Activated CD4-positive, alpha-beta memory T cell treated with anti-CD3 and anti-CD28 coated beads for 36 hours (primary cell): Measurements from ENCODE around the gene LRRC28. TPM values are rescaled to one million over a fixed set of nuclear protein-coding genes. Genes with fewer than 3 reads are reported as not detected.

Source experiments
- CTCF ChIA-PET: fragments of 350-600 bp; sonication (Branson Sonifier 250); formaldehyde crosslinking; loops from one replicate; lab custom pipeline; 2021; ENCODE audit warnings: antibody characterized with exemption, inconsistent platforms; lab: Charles Lee
- POLR2A ChIA-PET: fragments of 350-600 bp; sonication (Branson Sonifier 250); formaldehyde crosslinking; loops from one replicate; lab custom pipeline; 2021; ENCODE audit warnings: antibody characterized with exemption; lab: Charles Lee
- DNase-seq: peaks from one replicate; pipeline ENCODE4 v3.0.0-alpha.2; 2020
- H3K27ac Mint-ChIP-seq: one replicate; pipeline ENCODE4 v1.8.0; 2021; ENCODE audit warnings: mixed read lengths
- H3K27me3 Mint-ChIP-seq: one replicate; pipeline ENCODE4 v1.8.0; 2021; ENCODE audit warnings: mixed read lengths
- H3K36me3 Mint-ChIP-seq: one replicate; pipeline ENCODE4 v1.8.0; 2021; ENCODE audit warnings: mixed read lengths
- H3K4me1 Mint-ChIP-seq: one replicate; pipeline ENCODE4 v1.8.0; 2021; ENCODE audit warnings: low read depth, mixed read lengths
- H3K4me3 Mint-ChIP-seq: one replicate; pipeline ENCODE4 v1.8.0; 2021; ENCODE audit warnings: mild to moderate bottlenecking, mixed read lengths
- H3K9me3 Mint-ChIP-seq: one replicate; pipeline ENCODE4 v1.8.0; 2021; ENCODE audit warnings: mixed read lengths
- intact Hi-C: fragments of 100-400 bp; cut with micrococcal nuclease; formaldehyde crosslinking; loops from one replicate; pipeline ENCODE4 v1.15.1; 2023
- total RNA-seq, 2 experiments: library from RNA; stranded (reverse); gene quantifications; one replicate each; pipeline ENCODE4 v1.2.3, GENCODE V29; 2021

The LRRC28 gene
- total RNA-seq, 2 experiments from 2014 or later: 21.5 to 22.6 TPM

DNA sequence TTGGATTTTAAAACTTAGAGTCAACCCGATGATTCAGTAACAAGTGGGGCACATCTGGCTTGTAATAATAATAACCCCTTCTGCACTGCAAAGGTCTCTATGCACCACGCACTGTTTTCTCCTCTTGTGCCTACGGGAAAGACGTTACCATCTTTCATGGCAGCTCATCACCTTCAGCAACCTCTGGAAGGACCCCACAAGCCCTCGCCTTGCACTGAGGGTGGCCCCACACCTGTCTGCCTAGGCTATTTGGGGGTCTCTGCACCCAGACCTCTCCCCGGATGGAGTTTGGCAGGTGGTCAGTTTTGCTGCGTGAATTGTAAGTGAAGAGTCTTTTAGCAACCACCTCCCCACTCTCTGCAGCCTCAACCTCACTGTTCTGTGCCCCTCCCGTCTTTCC lies 175.9 kb downstream of the LRRC28 start:
- Mint-ChIP-seq H3K4me1 (peaks cover 39% of the 10 kb centered on the region), H3K27me3 (peaks cover 4% of the 10 kb centered on the region), H3K9me3 (no peaks in the 10 kb centered on the region), H3K27ac (no peak overlapping the region), H3K36me3 (no peaks in the 10 kb centered on the region), H3K4me3 (no peak overlapping the region)
- DNase-seq: no peak
- CTCF ChIA-PET: no interaction called here
- POLR2A ChIA-PET: no interaction called here
- intact Hi-C loops: no loop called here

GRCh38 chr15:99427668-99428361 lies 176.5 kb downstream of the LRRC28 start:
- Mint-ChIP-seq H3K27ac (no peak overlapping the region), H3K36me3 (no peaks in the 10 kb centered on the region), H3K4me1 (peaks cover 38% of the 10 kb centered on the region), H3K9me3 (no peaks in the 10 kb centered on the region), H3K27me3 (peaks cover 4% of the 10 kb centered on the region), H3K4me3 (no peak overlapping the region)
- ChIA-PET POLR2A (no interaction called here), CTCF (no interaction called here)
- DNase-seq: no peak
- intact Hi-C loops: no loop called here

DNA sequence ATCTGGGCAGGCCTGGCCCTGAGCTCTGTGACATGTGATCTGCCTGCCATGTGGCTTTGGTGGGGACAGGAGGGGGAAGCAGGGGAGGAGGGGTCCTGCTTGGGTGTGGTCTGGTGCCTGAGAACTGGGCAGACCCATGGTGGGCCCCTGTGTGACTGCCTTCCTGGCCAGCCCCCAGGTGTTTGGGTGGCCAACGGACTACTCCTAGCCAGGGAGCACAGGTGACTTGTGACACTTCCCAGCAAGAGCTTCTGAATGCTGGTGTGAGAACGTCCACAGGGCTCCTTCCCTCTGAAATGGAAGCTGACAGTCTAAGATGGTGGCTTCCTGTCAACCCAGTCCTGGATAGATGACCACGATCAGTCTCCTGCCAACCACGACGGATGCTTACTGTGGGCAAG lies 178.4 kb downstream of the LRRC28 start:
- Mint-ChIP-seq H3K27me3 (peaks cover 4% of the 10 kb centered on the region), H3K36me3 (no peaks in the 10 kb centered on the region), H3K4me1 (peaks cover 37% of the 10 kb centered on the region), H3K9me3 (no peaks in the 10 kb centered on the region), H3K27ac (no peak overlapping the region), H3K4me3 (no peak overlapping the region)
- no peak for DNase-seq
- ChIA-PET POLR2A (no interaction called here), CTCF (interaction anchor here (1.9 kb wide), 1 partner anchor 275 kb away, joined by 4 read pairs; no protein-coding TSS in a partner anchor)
- intact Hi-C loops: no loop called here

DNA sequence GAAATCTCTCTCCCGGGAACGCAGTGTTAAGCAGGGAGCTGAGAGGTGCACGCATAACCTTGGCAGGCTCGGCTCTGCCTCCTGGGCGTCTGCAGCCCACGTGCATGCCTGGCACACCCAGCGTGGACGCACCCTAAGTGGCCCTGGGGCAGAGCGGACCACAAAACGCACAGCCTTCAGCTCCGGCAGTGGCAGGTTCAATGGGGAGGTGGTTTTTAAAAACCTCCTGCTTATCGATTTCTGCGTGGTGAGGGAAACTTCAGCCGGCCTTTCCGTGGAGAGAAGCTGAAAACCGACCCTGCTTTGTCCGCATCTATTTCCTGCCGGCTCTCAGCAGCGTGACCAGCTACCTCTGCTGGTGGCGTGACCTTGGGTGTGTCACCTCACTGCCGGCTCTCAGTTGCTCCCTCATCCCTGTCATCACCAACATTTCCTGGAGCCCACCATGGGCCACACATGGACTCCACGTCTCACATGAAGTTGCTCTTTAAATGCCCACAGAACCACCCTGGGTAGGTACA lies 179.7 kb downstream of the LRRC28 start:
- H3K4me3 Mint-ChIP-seq: no peak overlapping the region
- H3K4me1 Mint-ChIP-seq: peaks cover 24% of the 10 kb centered on the region
- no peak overlapping the region for H3K27ac Mint-ChIP-seq
- H3K9me3 Mint-ChIP-seq: no peaks in the 10 kb centered on the region
- intact Hi-C loops: no loop called here
- CTCF ChIA-PET: no interaction called here
- peaks cover 4% of the 10 kb centered on the region for H3K27me3 Mint-ChIP-seq
- no peak for DNase-seq
- no peaks in the 10 kb centered on the region for H3K36me3 Mint-ChIP-seq
- POLR2A ChIA-PET: interaction anchor here (0.6 kb wide), 1 partner anchor 13 kb away, joined by 3 read pairs; no protein-coding TSS in a partner anchor

- intact Hi-C loops: no loop called here
- no peak for DNase-seq
- ChIA-PET POLR2A (no interaction called here), CTCF (no interaction called here)
- Mint-ChIP-seq H3K9me3 (no peaks in the 10 kb centered on the region), H3K27me3 (peaks cover 4% of the 10 kb centered on the region), H3K27ac (no peak overlapping the region), H3K36me3 (no peaks in the 10 kb centered on the region), H3K4me3 (no peak overlapping the region), H3K4me1 (peaks cover 21% of the 10 kb centered on the region)
Measured at GRCh38 chr15:99431661-99432091, 180.4 kb downstream of the LRRC28 start.

- Mint-ChIP-seq H3K27me3 (peaks cover 3% of the 10 kb centered on the region), H3K4me1 (peaks cover 18% of the 10 kb centered on the region), H3K27ac (no peak overlapping the region), H3K9me3 (no peaks in the 10 kb centered on the region), H3K36me3 (no peaks in the 10 kb centered on the region), H3K4me3 (no peak overlapping the region)
- no peak for DNase-seq
- CTCF ChIA-PET: interaction anchor here (1.1 kb wide), 1 partner anchor 271 kb away, joined by 3 read pairs; no protein-coding TSS in a partner anchor
- intact Hi-C loops: no loop called here
- POLR2A ChIA-PET: no interaction called here
Measured at GRCh38 chr15:99432271-99433025, 181.2 kb downstream of the LRRC28 start.

DNA sequence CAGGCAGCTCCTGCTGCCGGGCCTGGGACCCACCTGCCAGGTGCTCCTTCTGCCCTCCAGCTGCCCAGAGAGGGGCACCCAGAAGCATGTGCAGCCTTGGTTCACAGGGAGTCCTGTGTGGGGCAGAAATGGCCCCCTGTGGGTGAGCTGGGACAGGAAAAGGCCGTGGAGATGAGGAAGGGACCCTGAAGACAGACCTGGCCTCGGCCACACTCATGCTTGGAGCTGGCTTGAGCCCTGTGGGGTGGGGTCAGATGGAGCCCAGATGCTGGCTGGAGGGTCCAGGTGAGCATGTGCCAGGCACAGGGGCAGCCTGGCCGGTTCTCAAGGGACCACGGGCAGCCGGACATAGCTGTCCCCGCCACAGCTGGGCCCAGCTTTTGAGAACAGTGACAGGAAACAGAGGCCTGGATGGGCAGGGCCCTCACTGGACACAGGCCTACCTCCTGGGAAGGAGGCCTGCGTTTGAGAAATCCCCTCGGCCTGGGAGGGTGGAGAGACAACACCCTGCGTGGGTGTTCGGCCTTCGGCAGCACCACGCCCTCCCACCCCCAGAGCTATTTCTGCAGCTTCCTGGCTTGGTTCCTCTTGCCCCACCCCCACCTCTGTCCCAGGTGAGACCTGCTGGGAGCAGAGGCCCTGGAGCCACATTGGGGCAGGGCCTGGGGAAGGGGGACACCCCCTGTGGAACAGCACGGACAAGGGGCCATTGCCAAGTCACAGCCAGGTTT lies 181.9 kb downstream of the LRRC28 start:
- ChIA-PET POLR2A (interaction anchor here (0.6 kb wide), 1 partner anchor 1425 kb away, joined by 3 read pairs; no protein-coding TSS in a partner anchor), CTCF (interaction anchor here (1.1 kb wide), 1 partner anchor 271 kb away, joined by 3 read pairs; no protein-coding TSS in a partner anchor)
- intact Hi-C loops: no loop called here
- Mint-ChIP-seq H3K4me1 (peaks cover 20% of the 10 kb centered on the region), H3K27me3 (no peaks in the 10 kb centered on the region), H3K36me3 (no peaks in the 10 kb centered on the region), H3K9me3 (no peaks in the 10 kb centered on the region), H3K27ac (no peak overlapping the region), H3K4me3 (no peak overlapping the region)
- DNase-seq: no peak

GRCh38 chr15:99433757-99434450 lies 182.6 kb downstream of the LRRC28 start:
- H3K9me3 Mint-ChIP-seq: no peaks in the 10 kb centered on the region
- DNase-seq: no peak
- no peak overlapping the region for H3K4me3 Mint-ChIP-seq
- intact Hi-C loops: no loop called here
- no peak overlapping the region for H3K27ac Mint-ChIP-seq
- H3K27me3 Mint-ChIP-seq: no peaks in the 10 kb centered on the region
- ChIA-PET POLR2A (no interaction called here), CTCF (interaction anchor here (0.6 to 1.2 kb wide), 2 partner anchors 57 to 271 kb away, joined by 3 read pairs; no protein-coding TSS in a partner anchor)
- no peaks in the 10 kb centered on the region for H3K36me3 Mint-ChIP-seq
- peaks cover 20% of the 10 kb centered on the region for H3K4me1 Mint-ChIP-seq

DNA sequence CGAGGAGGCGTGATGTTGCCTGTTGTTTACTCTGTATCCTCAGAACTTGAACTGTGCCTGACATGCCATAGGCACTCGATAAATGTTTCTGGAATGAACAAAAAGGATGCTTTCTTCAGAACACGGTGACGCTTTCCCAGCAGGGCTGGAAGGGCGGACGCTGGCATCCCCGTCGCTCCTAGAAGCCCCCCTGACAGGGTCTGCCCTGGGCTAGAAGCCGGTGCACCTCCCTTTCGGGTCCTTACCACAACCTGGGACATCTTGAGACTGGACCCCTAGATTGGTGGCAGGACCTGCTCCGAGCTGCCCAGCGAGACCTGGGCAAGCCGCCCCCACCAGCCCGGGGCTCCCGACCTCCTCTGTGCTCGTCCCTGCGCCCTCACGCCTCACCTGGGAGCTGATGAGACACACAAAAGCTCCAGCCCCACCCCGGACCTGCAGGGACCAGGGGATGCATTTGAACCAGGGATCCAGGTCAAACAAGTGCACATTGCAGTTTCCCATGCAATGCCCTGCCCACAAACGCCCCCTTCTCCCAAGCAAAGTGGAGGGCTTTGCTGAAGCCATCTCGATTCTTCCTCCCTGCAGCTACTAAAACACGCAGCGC lies 183.3 kb downstream of the LRRC28 start:
- intact Hi-C loops: no loop called here
- H3K27ac Mint-ChIP-seq: no peak overlapping the region
- H3K27me3 Mint-ChIP-seq: no peaks in the 10 kb centered on the region
- H3K4me3 Mint-ChIP-seq: no peak overlapping the region
- no peaks in the 10 kb centered on the region for H3K9me3 Mint-ChIP-seq
- ChIA-PET POLR2A (no interaction called here), CTCF (interaction anchor here (0.6 to 1.2 kb wide), 2 partner anchors 56 to 270 kb away, joined by 3 read pairs; no protein-coding TSS in a partner anchor)
- no peak for DNase-seq
- H3K36me3 Mint-ChIP-seq: no peaks in the 10 kb centered on the region
- peaks cover 20% of the 10 kb centered on the region for H3K4me1 Mint-ChIP-seq

DNA sequence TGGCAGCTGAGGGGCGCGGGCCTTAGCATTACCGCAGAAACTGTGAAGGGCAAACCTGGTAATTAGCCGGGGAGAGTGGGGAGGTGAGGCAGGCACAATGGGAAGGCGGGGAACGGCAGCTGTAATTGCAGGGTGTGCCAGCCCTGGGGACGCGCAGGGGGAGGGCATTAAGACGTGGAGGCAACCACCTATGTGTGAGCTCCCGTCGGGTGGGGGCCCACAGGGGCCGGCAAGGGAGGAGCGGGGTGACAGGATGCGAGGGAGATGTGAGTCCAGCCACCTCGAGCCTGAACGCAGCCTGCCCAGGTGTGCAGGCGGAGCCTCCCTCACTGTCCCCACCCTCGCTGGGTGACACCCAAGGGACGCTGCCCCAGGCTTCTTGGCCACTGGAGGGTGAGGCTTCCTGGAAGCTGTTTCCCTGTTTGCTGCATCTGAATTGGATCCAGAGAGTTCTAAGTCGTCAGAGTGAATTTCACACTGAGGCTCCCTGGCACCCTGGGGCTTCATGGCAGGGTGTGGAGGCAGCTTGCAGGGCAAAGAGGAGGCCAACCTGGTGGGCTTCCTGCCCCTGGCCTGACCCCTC lies 183.9 kb downstream of the LRRC28 start:
- no peak for DNase-seq
- Mint-ChIP-seq H3K4me3 (no peak overlapping the region), H3K9me3 (no peaks in the 10 kb centered on the region), H3K36me3 (no peaks in the 10 kb centered on the region), H3K27me3 (no peaks in the 10 kb centered on the region), H3K27ac (no peak overlapping the region), H3K4me1 (peaks cover 20% of the 10 kb centered on the region)
- CTCF ChIA-PET: interaction anchor here (1.2 kb wide), 1 partner anchor 269 kb away, joined by 3 read pairs; no protein-coding TSS in a partner anchor
- intact Hi-C loops: no loop called here
- POLR2A ChIA-PET: no interaction called here
